ENCODE results near the gene NUCB1.
A peak's percentile ranks its signal among the peaks of the same experiment; 100 is the strongest.
"Not testable (repeated sequence)": the region's sequence is repeated elsewhere in the genome, so short reads cannot be mapped to it uniquely, and the experiment has no call there.

Gene NUCB1

DNA sequence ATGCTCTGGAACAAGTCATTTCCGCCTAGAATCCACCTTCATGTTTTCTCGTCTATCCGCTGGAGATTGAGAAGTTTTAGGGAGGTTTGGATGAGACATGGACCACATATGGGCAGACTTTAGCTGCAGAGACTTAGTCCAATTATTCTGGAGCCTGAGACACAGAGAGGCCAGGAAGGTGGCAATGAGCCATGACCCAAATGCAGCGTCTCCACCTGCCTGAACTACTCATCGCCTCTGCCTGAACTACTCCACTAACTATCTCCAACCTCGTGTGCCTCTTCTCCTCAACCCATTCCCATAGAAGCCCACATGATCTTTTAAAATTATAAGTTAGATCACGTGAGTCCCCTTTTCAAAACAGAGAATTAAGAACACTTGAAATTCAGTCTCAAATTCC is 37.3 kb upstream of the NUCB1 start:
- no peak for DNase-seq (ENCODE audit: low read depth, low spot score)
- TF ChIP-seq EZH2 (IDR thresholded peaks at IDR 0.05): no peak
- TF ChIP-seq POLR2AphosphoS5 (IDR thresholded peaks at IDR 0.05; ENCODE audit: borderline replicate concordance, low read depth, low read length): no peak
- no peak for TF ChIP-seq FOXP2 (optimal IDR thresholded peaks at IDR 0.05; ENCODE audit: control extremely low read depth, extremely low read length, insufficient read depth)
- H3K4me3 ChIP-seq: no peak overlapping the region
- H3K36me3 ChIP-seq (ENCODE audit: insufficient read depth, low read length): no peaks in the 10 kb centered on the region
- H3K9ac ChIP-seq (ENCODE audit: insufficient read length): no peak overlapping the region
- no peak overlapping the region for H3K27ac ChIP-seq
- no peaks in the 10 kb centered on the region for H3K9me3 ChIP-seq (ENCODE audit: low read depth, low read length)

DNA sequence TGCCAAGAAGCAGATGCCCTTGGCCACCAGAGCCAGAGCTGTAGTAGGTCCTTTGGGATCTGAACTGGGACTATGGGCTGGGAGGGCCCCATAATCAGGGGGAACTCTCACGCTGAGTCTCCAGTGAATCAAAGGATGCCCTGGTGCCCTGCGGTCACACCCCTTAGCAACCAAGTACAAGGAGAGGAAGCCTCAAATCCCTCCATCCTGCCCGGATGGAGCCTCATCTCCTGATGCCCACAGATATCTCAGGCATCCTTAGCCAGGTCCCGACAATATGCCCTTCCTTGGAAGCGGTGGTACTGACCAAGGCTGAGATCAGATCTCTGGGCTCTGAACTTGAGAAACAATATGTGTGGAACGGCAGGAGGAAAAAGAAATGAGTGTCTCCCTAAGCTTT is 33.4 kb upstream of the NUCB1 start:
- no peak for DNase-seq (ENCODE audit: low read depth, low spot score)
- no peak overlapping the region for H3K9ac ChIP-seq (ENCODE audit: insufficient read length)
- TF ChIP-seq EZH2 (IDR thresholded peaks at IDR 0.05) (no peak), FOXP2 (optimal IDR thresholded peaks at IDR 0.05; ENCODE audit: control extremely low read depth, extremely low read length, insufficient read depth) (no peak), POLR2AphosphoS5 (IDR thresholded peaks at IDR 0.05; ENCODE audit: borderline replicate concordance, low read depth, low read length) (no peak)
- no peak overlapping the region for H3K27ac ChIP-seq
- H3K36me3 ChIP-seq (ENCODE audit: insufficient read depth, low read length): no peaks in the 10 kb centered on the region
- no peaks in the 10 kb centered on the region for H3K9me3 ChIP-seq (ENCODE audit: low read depth, low read length)
- no peak overlapping the region for H3K4me3 ChIP-seq

DNA sequence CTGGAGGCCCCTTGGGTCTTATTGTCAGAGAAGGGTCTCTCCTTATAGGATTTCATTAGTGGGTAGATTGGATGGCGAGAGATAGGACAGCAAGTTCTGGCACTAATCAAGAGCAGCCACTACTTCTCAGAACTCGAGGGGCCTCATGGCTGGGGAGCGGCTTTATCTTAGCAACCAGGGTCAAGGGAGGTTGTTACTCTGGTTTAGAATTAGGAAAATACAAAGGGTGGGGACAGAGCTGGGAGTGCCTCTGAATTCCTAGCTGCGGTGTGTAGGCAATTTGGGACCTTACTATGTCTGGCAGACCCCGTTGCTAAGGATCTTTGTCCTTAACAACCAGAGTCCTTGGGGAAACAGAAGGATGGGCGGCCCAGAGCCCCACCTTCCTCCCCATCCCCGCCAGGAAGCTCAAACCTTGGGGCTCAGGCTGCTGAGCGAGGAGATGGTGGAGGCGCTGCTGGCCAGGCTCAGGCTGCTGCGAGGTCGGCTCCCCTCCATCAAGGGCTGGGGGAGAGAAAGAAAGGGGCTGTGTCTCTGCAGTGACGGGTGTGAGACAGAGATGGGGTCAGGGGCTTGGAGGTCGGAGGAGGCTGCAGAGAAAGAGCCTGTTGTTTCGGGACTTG is 32.9 kb upstream of the NUCB1 start:
- H3K36me3 ChIP-seq (ENCODE audit: insufficient read depth, low read length): no peaks in the 10 kb centered on the region
- no peak for DNase-seq (ENCODE audit: low read depth, low spot score)
- TF ChIP-seq FOXP2 (optimal IDR thresholded peaks at IDR 0.05; ENCODE audit: control extremely low read depth, extremely low read length, insufficient read depth) (no peak), POLR2AphosphoS5 (IDR thresholded peaks at IDR 0.05; ENCODE audit: borderline replicate concordance, low read depth, low read length) (no peak), EZH2 (IDR thresholded peaks at IDR 0.05) (no peak)
- no peak overlapping the region for H3K9ac ChIP-seq (ENCODE audit: insufficient read length)
- H3K4me3 ChIP-seq: no peak overlapping the region
- no peaks in the 10 kb centered on the region for H3K9me3 ChIP-seq (ENCODE audit: low read depth, low read length)
- no peak overlapping the region for H3K27ac ChIP-seq

DNA sequence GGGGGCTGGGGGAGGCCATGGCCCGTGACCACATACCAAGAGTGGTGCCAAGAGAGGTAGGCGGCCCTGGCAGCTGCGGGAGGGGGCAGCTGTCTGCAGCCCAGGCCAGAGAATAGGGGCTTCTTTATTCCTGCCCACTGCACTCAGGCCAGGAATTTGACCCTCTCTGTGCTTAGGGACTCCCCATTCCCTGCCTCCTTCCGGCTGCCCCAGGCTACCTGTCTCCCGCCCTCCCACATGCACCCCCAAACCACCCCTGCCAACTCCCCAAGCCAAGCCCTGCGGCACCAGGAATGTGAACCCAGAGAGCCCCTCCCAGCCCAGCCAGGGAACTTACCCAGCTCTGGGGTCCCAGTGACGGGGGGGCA is 32.4 kb upstream of the NUCB1 start:
- Histone ChIP-seq H3K36me3 (ENCODE audit: insufficient read depth, low read length) (no peaks in the 10 kb centered on the region), H3K9me3 (ENCODE audit: low read depth, low read length) (no peaks in the 10 kb centered on the region), H3K4me3 (no peak overlapping the region), H3K27ac (no peak overlapping the region), H3K9ac (ENCODE audit: insufficient read length) (peak overlapping the region; percentile 68)
- DNase-seq (ENCODE audit: low read depth, low spot score): no peak
- TF ChIP-seq EZH2 (IDR thresholded peaks at IDR 0.05) (no peak), FOXP2 (optimal IDR thresholded peaks at IDR 0.05; ENCODE audit: control extremely low read depth, extremely low read length, insufficient read depth) (no peak), POLR2AphosphoS5 (IDR thresholded peaks at IDR 0.05; ENCODE audit: borderline replicate concordance, low read depth, low read length) (no peak)

DNA sequence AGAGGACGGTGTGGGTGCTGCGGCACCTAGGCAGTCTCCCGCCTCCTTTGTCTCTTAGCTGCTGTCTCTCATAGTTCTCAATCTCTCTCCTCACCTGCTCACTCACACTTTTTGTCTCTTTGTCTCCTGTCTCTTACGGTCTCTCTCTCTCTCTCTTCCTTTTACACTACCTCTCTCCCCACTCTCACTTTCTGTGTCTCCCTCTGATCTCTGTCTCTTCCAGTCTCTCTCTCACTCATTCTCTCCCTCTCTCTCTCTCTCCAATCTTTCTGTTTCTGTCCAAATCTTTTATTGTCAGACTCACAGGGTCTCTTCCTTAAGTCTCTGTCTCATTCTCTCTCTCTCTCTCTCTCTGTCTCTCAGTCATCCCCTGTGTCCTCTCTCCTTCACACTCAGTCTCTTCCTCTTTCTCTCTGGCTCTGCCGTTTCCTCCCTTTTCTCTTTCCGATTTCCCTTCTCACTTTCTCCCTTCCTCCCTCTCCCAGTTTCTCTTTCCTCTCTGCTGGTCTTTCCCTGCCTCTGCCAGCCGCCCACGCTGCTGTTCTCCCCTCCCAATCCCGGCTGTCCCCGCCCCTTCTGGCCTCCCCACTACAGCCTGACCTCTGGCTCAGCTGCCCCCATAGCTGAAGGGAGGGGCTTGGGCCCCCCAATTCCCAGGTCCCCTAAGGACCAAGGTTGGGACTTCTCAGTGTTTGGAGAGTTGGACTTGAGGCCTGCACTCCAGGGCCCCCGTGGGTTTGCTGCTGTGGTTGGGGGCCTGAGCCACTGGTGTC is 31.8 kb upstream of the NUCB1 start, which contains the start of gene PLEKHA4:
TSS of gene PLEKHA4 (minus strand) at position 504 of the 773 bp plus-strand sequence. CDS start 997 bp downstream, outside the sequence.
- peak within 1 kb of the TSS; percentile 77; the same call in 1 of the 2 replicates for H3K27ac ChIP-seq
- TF ChIP-seq EZH2 (IDR thresholded peaks at IDR 0.05) (no peak), FOXP2 (optimal IDR thresholded peaks at IDR 0.05; ENCODE audit: control extremely low read depth, extremely low read length, insufficient read depth) (no peak), POLR2AphosphoS5 (IDR thresholded peaks at IDR 0.05; ENCODE audit: borderline replicate concordance, low read depth, low read length) (peak; percentile 54; the same call in 1 of the 2 replicates)
- DNase-seq (ENCODE audit: low read depth, low spot score): no peak
- H3K4me3 ChIP-seq: peak within 1 kb of the TSS; percentile 53; the same call in 1 of the 2 replicates
- peaks cover 2% of the 10 kb centered on the region for H3K36me3 ChIP-seq (ENCODE audit: insufficient read depth, low read length)
- H3K9ac ChIP-seq (ENCODE audit: insufficient read length): peak within 1 kb of the TSS; percentile 68
- no peaks in the 10 kb centered on the region for H3K9me3 ChIP-seq (ENCODE audit: low read depth, low read length)

DNA sequence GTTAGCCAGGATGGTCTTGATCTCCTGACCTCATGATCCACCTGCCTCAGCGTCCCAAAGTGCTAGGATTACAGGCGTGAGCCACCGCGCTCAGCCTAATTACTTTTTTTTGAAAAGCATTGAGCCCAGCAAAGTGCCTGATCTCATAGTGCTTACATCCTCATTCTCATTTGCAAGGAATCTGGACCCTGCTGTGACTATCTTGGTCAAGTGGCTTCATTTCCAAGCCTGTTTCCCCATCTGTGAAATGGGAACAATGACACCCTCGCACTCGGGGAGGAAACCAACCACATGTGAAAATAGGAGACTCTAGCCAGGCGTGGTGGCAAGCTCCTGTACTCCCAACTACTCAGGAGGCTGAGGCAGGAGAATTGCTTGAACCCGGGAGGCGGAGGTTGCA is 30.1 kb upstream of the NUCB1 start:
- no peak overlapping the region for H3K27ac ChIP-seq
- no peaks in the 10 kb centered on the region for H3K9me3 ChIP-seq (ENCODE audit: low read depth, low read length)
- H3K4me3 ChIP-seq: no peak overlapping the region
- no peak overlapping the region for H3K9ac ChIP-seq (ENCODE audit: insufficient read length)
- DNase-seq (ENCODE audit: low read depth, low spot score): no peak
- peaks cover 17% of the 10 kb centered on the region for H3K36me3 ChIP-seq (ENCODE audit: insufficient read depth, low read length)
- TF ChIP-seq POLR2AphosphoS5 (IDR thresholded peaks at IDR 0.05; ENCODE audit: borderline replicate concordance, low read depth, low read length) (no peak), FOXP2 (optimal IDR thresholded peaks at IDR 0.05; ENCODE audit: control extremely low read depth, extremely low read length, insufficient read depth) (no peak), EZH2 (IDR thresholded peaks at IDR 0.05) (no peak)

DNA sequence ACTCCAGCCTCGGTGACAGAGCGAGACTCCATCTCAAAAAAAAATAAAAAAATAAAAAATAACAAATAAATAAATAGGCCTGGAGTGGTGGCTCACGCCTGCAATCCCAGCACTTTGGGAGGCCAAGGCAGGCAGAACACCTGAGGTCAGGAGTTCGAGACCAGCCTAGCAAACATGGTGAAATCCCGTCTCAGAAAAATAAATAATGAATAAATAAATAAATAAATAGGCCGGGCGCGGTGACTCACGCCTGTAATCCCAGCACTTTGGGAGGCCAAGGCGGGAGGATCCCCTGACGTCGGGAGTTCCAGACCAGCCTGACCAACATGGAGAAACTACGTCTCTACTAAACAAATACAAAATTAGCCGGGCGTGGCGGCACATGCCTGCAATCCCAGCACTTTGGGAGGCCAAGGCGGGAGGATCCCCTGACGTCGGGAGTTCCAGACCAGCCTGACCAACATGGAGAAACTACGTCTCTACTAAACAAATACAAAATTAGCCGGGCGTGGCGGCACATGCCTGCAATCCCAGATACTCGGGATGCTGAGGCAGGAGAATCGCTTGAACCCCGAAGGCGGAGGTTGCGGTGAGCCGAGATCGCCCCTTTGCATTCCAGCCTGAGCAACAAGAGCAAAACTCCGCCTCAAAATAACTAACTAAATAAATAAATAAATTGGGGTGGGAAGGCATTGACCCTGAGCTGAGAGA is 28.5 kb upstream of the NUCB1 start:
- H3K9ac ChIP-seq (ENCODE audit: insufficient read length); DNase-seq (ENCODE audit: low read depth, low spot score); H3K9me3 ChIP-seq (ENCODE audit: low read depth, low read length): not testable (repeated sequence)
- peak overlapping the region; percentile 90 for H3K4me3 ChIP-seq
- H3K36me3 ChIP-seq (ENCODE audit: insufficient read depth, low read length): peaks cover 30% of the 10 kb centered on the region
- H3K27ac ChIP-seq: peak overlapping the region; percentile 70

DNA sequence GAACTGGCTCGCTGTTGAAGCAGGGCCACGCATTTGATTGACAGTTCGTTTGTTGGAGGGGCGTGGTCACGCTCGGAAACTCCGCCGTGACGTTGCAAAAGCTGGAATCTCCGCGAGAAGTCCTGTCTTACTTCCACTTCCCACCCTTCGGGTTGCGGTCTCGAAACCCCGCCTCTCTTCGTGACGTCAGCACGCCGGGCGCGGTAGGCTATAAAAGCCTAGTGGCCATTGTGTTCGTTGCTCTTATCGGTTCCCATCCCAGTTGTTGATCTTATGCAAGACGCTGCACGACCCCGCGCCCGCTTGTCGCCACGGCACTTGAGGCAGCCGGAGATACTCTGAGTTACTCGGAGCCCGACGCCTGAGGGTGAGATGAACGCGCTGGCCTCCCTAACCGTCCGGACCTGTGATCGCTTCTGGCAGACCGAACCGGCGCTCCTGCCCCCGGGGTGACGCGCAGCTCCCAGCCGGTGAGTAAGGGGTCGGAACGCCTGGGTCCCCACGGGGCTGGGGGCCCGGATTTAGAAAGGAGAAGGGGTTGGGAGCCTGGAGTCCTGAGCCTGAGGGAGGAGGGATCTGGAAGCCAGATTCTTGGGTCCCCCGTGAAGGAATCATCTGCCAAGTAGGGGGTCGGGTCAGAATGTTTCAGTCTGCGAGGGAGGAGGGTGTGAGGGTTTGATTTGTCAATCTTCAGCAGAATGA is 27.8 kb upstream of the NUCB1 start, which contains the start of gene PPP1R15A:
TSS of gene PPP1R15A (plus strand) at position 240 of the 702 bp plus-strand sequence. CDS start 813 bp downstream, outside the sequence.
- Histone ChIP-seq H3K9ac (ENCODE audit: insufficient read length) (peak within 1 kb of the TSS; percentile 98), H3K36me3 (ENCODE audit: insufficient read depth, low read length) (peaks cover 30% of the 10 kb centered on the region)
- DNase-seq (ENCODE audit: low read depth, low spot score): peak; percentile 93

More for the DNA sequence above, 27.8 kb upstream of the NUCB1 start, which contains the start of gene PPP1R15A:
- H3K27ac ChIP-seq: peak within 1 kb of the TSS; percentile 96
- no peaks in the 10 kb centered on the region for H3K9me3 ChIP-seq (ENCODE audit: low read depth, low read length)
- peak within 1 kb of the TSS; percentile 90 for H3K4me3 ChIP-seq
- TF ChIP-seq EZH2 (IDR thresholded peaks at IDR 0.05): no peak
- TF ChIP-seq POLR2AphosphoS5 (IDR thresholded peaks at IDR 0.05; ENCODE audit: borderline replicate concordance, low read depth, low read length): peak; percentile 100
- TF ChIP-seq FOXP2 (optimal IDR thresholded peaks at IDR 0.05; ENCODE audit: control extremely low read depth, extremely low read length, insufficient read depth): peak; percentile 82
